CD4-positive, alpha-beta T cell treated with Interleukin-1 beta for 1 hour (primary cell): Measurements from ENCODE around the gene ATRIP.

Source experiments
- DNase-seq, 2 donors: peaks; one replicate each; pipeline ENCODE4 v3.0.0-alpha.2; 2020 to 2022

Gene ATRIP

GRCh38 chr3:48425281-48425812, 21.2 kb upstream of the ATRIP start:
- DNase-seq = no peak

- no peak for DNase-seq
These were observed 20.1 kb upstream of the ATRIP start for GRCh38 chr3:48426401-48426909.

- no peak for DNase-seq
These were observed 19.4 kb upstream of the ATRIP start for GRCh38 chr3:48426944-48427629.

- DNase-seq = no peak
These were observed 18.9 kb upstream of the ATRIP start for GRCh38 chr3:48427630-48427962.

- DNase-seq = no peak
These were observed 18.4 kb upstream of the ATRIP start for GRCh38 chr3:48428088-48428571.

GRCh38 chr3:48428572-48429316, 17.8 kb upstream of the ATRIP start:
- DNase-seq = no peak

- DNase-seq = peak; percentile 69 to 71
These were observed 17.1 kb upstream of the ATRIP start for GRCh38 chr3:48429317-48429959.

GRCh38 chr3:48429960-48430707, 16.4 kb upstream of the ATRIP start, which contains the start of gene PLXNB1:
Gene PLXNB1 (minus strand): TSS chr3:48430086. CDS start chr3:48424611, 5,475 bp downstream.
- DNase-seq = no peak

- DNase-seq = no peak
These were observed 15.8 kb upstream of the ATRIP start for GRCh38 chr3:48430708-48431101.

- no peak for DNase-seq
These were observed 15.1 kb upstream of the ATRIP start for GRCh38 chr3:48431224-48432029.

- DNase-seq = no peak
These were observed 13.8 kb upstream of the ATRIP start for GRCh38 chr3:48432411-48433371.

- no peak for DNase-seq
These were observed 12.9 kb upstream of the ATRIP start for GRCh38 chr3:48433472-48434118.

- DNase-seq = no peak
These were observed 11.8 kb upstream of the ATRIP start for GRCh38 chr3:48434591-48435222.

- DNase-seq = no peak
These were observed 11.3 kb upstream of the ATRIP start for GRCh38 chr3:48435223-48435595.

- peak; percentile 86 to 89 for DNase-seq
These were observed 10.6 kb upstream of the ATRIP start for GRCh38 chr3:48435774-48436476.

- no peak for DNase-seq
These were observed 10.1 kb upstream of the ATRIP start for GRCh38 chr3:48436477-48436787.

GRCh38 chr3:48436855-48437254, 9.7 kb upstream of the ATRIP start:
- no peak for DNase-seq

GRCh38 chr3:48437812-48438211, 8.7 kb upstream of the ATRIP start:
- DNase-seq = no peak
